DND-41 (cell line): ENCODE data around the gene GRM4.

Experiments used
- CTCF ChIP-seq: IDR thresholded peaks from 2 replicates; pipeline ENCODE4 v1.5.1; 2012; ENCODE audit warnings: borderline replicate concordance, low read length, moderate library complexity, mild to moderate bottlenecking; ENCODE audit not compliant: poor library complexity, severe bottlenecking; ENCODE audit errors: extremely low read depth
- EZH2 ChIP-seq: IDR thresholded peaks from 3 replicates; pipeline ENCODE4 v1.6.1; 2012; ENCODE audit warnings: borderline replicate concordance, low read depth, mild to moderate bottlenecking, moderate library complexity, low read length, inconsistent platforms; ENCODE audit not compliant: severe bottlenecking

GRCh38 chr6:34066772-34067770, 78.8 kb downstream of the GRM4 start:
- TF ChIP-seq CTCF: no peak
- TF ChIP-seq EZH2: no peak
